BJ (cell line): ENCODE data around the gene LIN28A. TPM values are rescaled to one million over a fixed set of nuclear protein-coding genes. Genes with fewer than 3 reads are reported as not detected.

Experiments used
- CTCF ChIA-PET: fragments of 350-600 bp; formaldehyde crosslinking; extraction: SDS; loops from one replicate; lab custom pipeline; 2021; ENCODE audit warnings: antibody characterized with exemption, inconsistent platforms; lab: Yijun Ruan, JAX
- POLR2A ChIA-PET: fragments of 300-600 bp; sonication (Branson Sonifier 250); formaldehyde crosslinking; extraction: SDS; loops from one replicate; lab custom pipeline; 2021; ENCODE audit warnings: antibody characterized with exemption; lab: Charles Lee
- DNase-seq: peaks from one replicate; pipeline ENCODE4 v3.0.0-alpha.2; 2011; ENCODE audit warnings: low read depth
- H3K27me3 ChIP-seq: 2 replicates; pipeline ENCODE4 v1.6.0; 2011; ENCODE audit warnings: low read length; ENCODE audit not compliant: control insufficient read depth, insufficient read depth
- H3K36me3 ChIP-seq: 2 replicates; pipeline ENCODE4 v1.5.1; 2011; ENCODE audit warnings: low read length; ENCODE audit not compliant: control insufficient read depth, insufficient read depth
- H3K4me3 ChIP-seq: 2 replicates; pipeline ENCODE4 v1.5.1; 2011; ENCODE audit warnings: low read depth, mild to moderate bottlenecking, control low read depth, low read length
- CTCF ChIP-seq: IDR thresholded peaks from 2 replicates; pipeline ENCODE4 v1.5.1; 2011; ENCODE audit warnings: low read depth, mild to moderate bottlenecking, control low read depth, inconsistent platforms, low read length, moderate library complexity; ENCODE audit not compliant: insufficient read depth
- polyA plus RNA-seq: library from polyadenylated mRNA; depleted of rRNA; stranded (reverse); fragments of >200 nt; gene quantifications from 2 replicates; pipeline ENCODE4 v1.2.3, GENCODE V29; 2011

Gene LIN28A
- polyA plus RNA-seq, 1 experiment = not detected

DNA sequence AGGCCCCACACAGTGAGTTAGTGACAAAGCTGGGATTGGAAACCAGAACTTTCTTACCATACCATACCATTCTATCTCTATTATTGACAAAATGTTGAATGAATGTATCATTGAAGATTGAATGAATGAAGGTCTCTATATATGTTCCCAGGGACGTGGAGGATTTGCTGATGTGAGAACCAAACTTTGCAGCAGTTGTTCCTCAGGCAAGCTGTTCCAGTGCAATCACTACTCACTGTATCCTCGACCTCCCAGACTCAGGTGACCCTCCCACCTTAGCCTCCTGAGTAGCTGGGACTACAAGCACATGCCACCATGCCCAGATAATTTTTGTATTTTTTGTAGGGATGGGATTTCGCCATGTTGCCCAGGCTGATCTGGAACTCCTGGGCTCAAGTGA, 11.6 kb upstream of the LIN28A start:
- no peak overlapping the region for H3K4me3 ChIP-seq
- POLR2A ChIA-PET = no interaction called here
- H3K27me3 ChIP-seq = no peaks in the 10 kb centered on the region
- CTCF ChIA-PET = interaction anchor here (0.7 kb wide), 1 partner anchor 18 kb away, joined by 3 read pairs; no protein-coding TSS in a partner anchor
- no peaks in the 10 kb centered on the region for H3K36me3 ChIP-seq
- DNase-seq = no peak
- no peak for TF ChIP-seq CTCF

DNA sequence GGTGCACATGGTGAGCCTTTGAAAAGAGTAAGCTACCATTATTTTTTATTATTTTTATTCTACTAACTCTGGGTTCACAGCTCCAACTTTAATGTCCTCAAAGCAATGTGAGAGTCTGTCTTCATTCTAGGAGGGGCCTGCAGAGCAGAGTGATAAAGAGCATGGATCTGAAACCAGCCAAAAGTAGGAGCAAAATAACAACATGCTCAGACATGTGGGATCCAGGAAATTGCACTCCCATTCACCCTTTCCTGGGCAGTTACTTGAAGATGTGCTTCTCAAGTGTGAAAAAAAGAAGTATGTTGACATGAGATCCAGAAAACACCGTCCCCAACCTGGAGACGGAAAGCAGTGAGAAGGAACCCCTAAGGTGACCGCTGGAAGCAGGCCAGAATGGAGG, 8.7 kb upstream of the LIN28A start:
- ChIA-PET POLR2A (no interaction called here), CTCF (no interaction called here)
- TF ChIP-seq CTCF = no peak
- no peaks in the 10 kb centered on the region for H3K36me3 ChIP-seq
- DNase-seq = no peak
- H3K4me3 ChIP-seq = no peak overlapping the region
- no peaks in the 10 kb centered on the region for H3K27me3 ChIP-seq

GRCh38 chr1:26403656-26404055, 7.0 kb upstream of the LIN28A start:
- CTCF ChIA-PET = no interaction called here
- Histone ChIP-seq H3K36me3 (no peaks in the 10 kb centered on the region), H3K4me3 (no peak overlapping the region), H3K27me3 (no peaks in the 10 kb centered on the region)
- POLR2A ChIA-PET = no interaction called here
- no peak for DNase-seq
- TF ChIP-seq CTCF = no peak

- no peaks in the 10 kb centered on the region for H3K36me3 ChIP-seq
- CTCF ChIA-PET = interaction anchor here (1.8 to 3.0 kb wide), 2 partner anchors 8 to 12 kb away, joined by 6 to 25 read pairs; no protein-coding TSS in a partner anchor
- POLR2A ChIA-PET = no interaction called here
- no peak for DNase-seq
- no peak overlapping the region for H3K4me3 ChIP-seq
- peaks cover 4% of the 10 kb centered on the region for H3K27me3 ChIP-seq
- no peak for TF ChIP-seq CTCF
These were observed 6.0 kb upstream of the LIN28A start for GRCh38 chr1:26404641-26405040.

DNA sequence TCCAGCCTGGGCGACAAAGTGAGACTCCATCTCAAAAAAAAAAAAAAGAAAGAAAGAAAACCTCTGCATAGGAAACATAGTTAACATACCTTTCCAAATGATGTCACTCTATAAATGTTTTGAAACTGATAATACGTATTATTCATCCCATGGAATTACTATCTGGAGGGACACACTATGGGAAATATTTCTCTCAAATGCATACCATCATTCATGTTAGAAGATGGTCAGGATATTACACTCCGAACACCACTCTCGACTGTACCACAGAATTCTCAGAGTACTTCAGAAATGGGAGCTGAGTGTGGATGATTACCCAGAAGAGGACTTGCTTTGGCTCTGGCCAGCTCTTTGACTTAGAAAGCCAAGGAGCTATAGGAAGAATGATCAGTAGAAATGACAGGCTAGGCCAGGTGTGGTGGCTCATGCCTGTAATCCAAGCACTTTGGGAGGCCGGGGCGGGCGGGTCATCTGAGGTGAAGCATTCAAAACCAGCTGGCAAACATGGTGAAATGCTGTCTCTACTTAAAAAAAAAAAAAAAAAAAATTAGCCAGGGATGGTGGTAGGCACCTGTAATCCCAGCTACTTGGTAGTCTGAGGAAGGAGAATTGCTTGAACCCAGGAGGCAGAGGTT, 5.2 kb upstream of the LIN28A start:
- Histone ChIP-seq H3K27me3 (peaks cover 6% of the 10 kb centered on the region), H3K4me3 (no peak overlapping the region), H3K36me3 (no peaks in the 10 kb centered on the region)
- no peak for TF ChIP-seq CTCF
- POLR2A ChIA-PET = no interaction called here
- CTCF ChIA-PET = interaction anchor here (0.5 to 3.0 kb wide), 4 partner anchors 8 to 41 kb away, joined by 3 to 25 read pairs (median 5); no protein-coding TSS in a partner anchor
- no peak for DNase-seq
